GM19193 (cell line): ENCODE measurements around the gene TMEM209.
A peak's percentile ranks its signal among the peaks of the same experiment; 100 is the strongest.

Experiments
- POLR2A ChIP-seq: IDR thresholded peaks from 4 replicates; pipeline ENCODE4 v1.6.1; 2011; ENCODE audit not compliant: insufficient read depth, insufficient read length; ENCODE audit errors: extremely low read depth

The TMEM209 gene

DNA sequence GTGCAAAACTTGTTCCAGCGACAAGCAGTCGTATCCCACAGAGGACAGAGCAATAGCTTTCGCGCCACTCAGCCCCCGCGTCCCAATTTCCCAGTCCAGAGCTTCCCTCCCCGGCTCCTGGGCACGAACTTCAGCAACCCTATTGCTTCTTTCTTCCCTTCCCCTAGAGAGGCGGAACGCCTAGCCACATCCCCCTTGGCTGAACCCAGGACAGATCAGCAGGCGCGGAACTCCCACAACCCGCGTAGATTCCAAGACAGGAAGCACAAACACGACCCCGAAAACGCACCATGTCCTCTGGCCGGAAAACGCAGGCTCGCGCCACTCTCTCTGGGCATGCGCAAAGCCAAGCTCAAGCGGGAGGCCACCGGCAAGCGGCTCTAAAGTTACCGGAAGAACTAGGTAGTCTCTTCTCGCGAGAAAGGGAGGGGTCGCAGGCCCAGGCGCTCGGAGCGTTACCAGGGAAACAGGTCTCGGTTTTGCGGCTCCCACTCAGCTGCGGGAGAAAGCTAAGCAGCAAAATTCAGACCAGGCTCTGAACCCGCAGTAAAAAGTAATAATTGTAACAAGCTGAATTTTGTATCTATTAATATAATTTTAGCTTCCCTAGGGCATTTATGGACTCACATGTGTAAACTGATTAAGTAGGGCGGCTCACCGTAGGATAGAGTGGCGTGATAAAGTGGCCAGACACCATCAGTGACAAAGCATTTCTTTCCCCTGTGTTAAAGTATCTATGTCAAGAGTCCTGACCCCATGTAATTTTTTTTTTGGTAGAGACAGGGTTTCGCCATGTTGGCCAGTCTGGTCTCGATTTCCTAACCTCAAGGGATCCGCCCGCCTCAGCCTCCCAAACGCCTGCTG, at the start of gene TMEM209:
TMEM209 (minus strand) TSS at position 323 of the 864 bp plus-strand sequence; CDS start at position 292, 31 bp downstream.
- TF ChIP-seq POLR2A: peak; percentile 98

DNA sequence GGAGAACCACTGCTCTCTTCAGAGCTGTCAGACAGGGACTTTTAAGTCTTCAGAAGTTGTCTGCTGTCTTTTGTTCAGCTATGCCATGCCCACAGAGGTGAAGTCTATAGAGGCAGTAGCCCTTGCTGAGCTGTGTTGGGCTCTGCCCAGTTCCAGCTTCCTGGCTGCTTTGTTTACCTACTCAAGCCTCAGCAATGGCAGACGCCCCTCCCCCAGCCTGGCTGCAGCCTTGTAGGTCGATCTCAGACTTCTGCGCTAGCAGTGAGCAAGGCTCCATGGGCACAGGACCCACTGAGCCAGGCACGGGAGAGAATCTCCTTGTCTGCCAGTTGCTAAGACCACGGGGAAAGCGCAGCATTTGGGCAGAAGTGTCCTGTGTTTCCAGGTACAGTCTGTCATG, 49.3 kb upstream of the TMEM209 start:
- TF ChIP-seq POLR2A: no peak

DNA sequence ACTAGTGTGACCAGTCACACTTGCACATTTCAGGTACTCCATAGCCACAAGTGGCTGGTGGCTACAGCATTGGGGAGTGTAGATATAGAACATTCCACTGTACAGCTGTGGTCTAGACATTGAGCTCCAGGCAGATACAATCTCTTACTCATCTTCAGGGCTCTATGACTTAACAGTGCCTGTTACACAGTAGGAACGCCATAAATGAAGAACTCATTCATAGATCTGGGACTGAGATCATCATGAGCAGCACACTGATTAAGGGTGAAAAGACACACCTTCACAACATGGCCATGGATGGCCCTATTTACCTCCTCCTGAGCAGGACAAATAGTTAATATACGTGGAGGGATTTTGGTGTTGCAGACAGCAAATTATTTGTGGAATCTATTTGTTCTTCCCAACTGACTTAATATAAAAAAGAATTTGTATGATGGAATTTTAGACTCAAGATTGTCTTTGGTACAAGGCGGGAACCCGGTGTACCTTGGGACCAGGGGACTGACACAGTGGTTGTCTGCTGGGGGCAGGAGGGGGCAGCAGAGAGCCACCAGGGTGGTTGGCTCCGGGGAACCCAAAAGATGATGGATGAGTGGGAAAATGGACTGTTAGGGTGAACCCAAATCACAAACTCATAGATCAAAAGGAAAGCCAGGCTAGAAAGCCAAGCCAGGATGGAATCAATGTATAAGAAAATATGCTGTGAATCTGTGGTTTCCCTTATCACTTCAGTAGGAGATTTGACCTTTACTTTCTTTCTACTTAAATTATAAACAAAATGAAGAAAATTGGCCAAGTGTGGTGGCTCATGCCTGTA, 37.2 kb upstream of the TMEM209 start:
- no peak for TF ChIP-seq POLR2A

DNA sequence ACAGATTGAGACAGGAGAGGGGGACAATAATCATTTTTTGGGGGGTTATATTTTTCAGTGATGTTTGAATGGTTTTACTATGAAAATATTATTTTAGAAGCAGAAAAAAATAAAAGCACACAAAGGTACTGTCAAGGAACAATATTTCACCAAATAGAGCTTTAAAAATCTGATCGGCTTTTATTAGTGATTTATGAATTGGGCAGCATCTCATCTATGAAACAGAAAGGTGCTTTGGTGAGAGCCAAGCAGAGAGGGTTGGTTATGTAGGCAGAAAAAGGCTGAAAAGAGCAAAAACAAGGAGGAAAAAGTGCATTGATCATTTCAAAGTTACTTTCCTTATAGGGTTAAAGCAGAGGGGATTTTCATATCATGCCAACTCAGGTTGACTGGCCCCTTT, 35.0 kb upstream of the TMEM209 start:
- no peak for TF ChIP-seq POLR2A

- TF ChIP-seq POLR2A: no peak
Observed at GRCh38 chr7:130234078-130234477, 28.9 kb upstream of the TMEM209 start.

DNA sequence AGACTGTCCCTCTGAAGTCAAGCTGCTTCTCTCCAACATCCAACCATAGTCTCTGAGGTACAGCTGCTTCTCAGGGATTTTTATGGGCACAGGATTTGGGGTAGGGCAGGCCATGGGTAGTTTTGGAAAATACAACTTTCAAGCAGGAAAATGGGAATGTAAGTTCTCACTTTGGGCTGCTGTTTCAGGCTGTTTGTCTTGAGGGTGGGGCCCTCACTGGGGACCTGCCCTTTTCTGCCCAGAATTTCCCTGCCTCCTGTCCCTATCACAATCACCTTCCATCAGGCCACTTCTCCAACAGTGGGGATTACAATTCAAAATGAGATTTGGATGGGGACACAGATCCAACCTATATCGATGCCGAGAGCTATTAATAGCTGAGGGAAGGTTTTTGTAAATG, 27.0 kb upstream of the TMEM209 start:
- TF ChIP-seq POLR2A: no peak

DNA sequence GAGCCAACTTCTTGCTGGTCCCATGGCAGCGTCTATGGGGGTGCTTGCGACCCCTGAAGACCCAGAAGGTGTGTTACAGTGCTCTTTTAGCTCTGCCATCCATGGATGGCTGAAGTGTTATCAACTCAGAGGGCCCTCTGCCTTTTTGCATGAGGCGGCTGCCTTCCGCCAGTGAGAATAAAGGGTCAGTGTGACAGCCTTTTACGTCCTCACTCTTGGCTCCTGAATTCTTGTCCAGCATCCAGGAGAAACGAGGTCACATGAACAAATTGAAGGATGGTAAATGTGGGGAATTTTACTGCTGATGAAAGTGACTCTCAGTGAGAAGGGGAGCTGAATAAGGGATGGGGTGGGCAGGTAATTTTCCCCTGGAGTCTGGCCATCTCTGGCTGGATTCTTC, 26.6 kb upstream of the TMEM209 start:
- no peak for TF ChIP-seq POLR2A

DNA sequence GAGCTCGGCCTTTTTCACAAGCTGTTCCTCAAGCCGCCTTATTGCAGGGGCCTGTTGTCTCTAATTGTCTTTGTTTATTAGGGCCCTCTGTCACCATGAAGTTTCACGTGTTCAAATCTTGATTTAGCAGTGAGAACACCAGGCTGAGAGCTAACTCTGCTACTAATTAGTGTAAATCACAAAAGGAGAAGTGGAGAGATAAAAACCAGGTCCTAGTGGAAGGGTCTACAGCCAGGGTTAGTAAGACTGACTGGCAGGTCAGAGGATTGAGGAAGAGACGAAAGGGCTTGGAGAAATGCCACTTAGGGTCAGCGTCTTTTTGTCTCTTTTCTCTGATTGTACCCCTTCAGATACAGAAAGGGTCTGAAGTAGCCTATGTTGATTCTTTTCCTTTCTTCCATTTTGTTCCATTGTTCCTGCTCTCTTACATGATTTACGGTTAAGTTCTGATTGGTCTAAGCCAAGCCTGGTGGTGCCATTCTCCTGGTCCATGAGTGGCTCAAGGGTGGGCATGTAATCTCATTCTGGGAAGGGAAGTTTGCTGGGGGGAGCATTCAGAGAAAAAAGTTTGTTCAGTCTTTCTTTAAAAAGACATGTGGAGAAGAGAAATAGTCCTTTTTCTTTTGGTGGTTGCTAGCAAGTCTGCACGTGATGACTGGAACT, 23.8 kb upstream of the TMEM209 start:
- no peak for TF ChIP-seq POLR2A

- no peak for TF ChIP-seq POLR2A
Observed at GRCh38 chr7:130227883-130228575, 22.8 kb upstream of the TMEM209 start.

DNA sequence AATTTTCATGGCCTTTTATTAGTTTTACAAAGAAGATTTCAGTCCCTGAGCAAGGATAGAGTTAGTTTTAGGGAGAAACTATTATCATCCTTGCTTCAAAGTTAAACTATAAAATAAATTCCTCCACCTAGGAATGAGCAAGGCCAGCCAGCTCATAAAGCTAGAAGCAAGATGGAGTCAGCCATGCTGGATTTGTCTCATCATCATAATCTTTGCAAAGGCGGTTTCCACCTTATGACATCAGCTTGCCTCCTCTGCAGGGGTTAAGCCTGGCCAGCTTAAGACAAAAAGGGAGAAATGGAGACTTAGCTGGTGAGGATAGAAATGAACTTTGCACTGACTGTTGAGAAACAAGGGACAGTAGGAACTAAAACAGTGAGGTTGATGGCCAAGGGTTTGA, 21.1 kb upstream of the TMEM209 start:
- no peak for TF ChIP-seq POLR2A

DNA sequence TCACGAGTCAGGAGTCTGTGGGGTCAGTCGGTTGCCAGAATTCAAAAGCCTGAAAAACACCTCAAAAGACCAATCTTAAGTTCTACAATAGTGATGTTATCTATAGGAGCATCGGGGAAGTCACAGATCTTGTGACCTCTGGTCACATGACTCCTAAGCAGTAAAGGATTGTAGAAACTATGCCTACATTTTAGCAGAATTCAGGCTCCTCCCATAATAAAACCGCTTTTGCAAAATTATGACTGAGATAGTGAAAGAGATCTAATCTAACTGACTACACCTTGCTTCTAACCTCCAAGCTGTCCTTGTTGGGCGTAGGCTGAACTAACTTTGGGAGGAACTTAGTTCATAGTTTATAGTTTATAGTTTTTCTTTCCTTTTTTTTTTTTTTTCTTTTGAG, 19.0 kb upstream of the TMEM209 start:
- no peak for TF ChIP-seq POLR2A

GRCh38 chr7:130223646-130224045, 18.4 kb upstream of the TMEM209 start:
- no peak for TF ChIP-seq POLR2A

- TF ChIP-seq POLR2A: no peak
Observed at GRCh38 chr7:130221746-130222145, 16.5 kb upstream of the TMEM209 start.

- TF ChIP-seq POLR2A: no peak
Observed at GRCh38 chr7:130219871-130220270, 14.7 kb upstream of the TMEM209 start.
